HFFc6 (cell line): ENCODE measurements around the gene SMIM35. TPM values are rescaled to one million over a fixed set of nuclear protein-coding genes. Genes with fewer than 3 reads are reported as not detected.

Experiments used
- DNase-seq: peaks from one replicate; pipeline ENCODE4 v3.0.0-alpha.2; 2018
- H3K27ac Mint-ChIP-seq: 2 replicates; pipeline ENCODE4 v1.8.0; 2020; ENCODE audit warnings: mild to moderate bottlenecking, mixed read lengths
- H3K27me3 Mint-ChIP-seq: 2 replicates; pipeline ENCODE4 v1.8.0; 2021; ENCODE audit warnings: mild to moderate bottlenecking, moderate library complexity, mixed read lengths; ENCODE audit not compliant: insufficient read depth
- H3K36me3 Mint-ChIP-seq: 2 replicates; pipeline ENCODE4 v1.8.0; 2021; ENCODE audit warnings: low read depth, mixed read lengths
- H3K4me1 Mint-ChIP-seq: 2 replicates; pipeline ENCODE4 v1.8.0; 2020; ENCODE audit warnings: low read depth, mixed read lengths
- H3K4me3 Mint-ChIP-seq: 2 replicates; pipeline ENCODE4 v1.8.0; 2020; ENCODE audit warnings: mild to moderate bottlenecking, moderate library complexity, mixed read lengths
- H3K9me3 Mint-ChIP-seq: 2 replicates; pipeline ENCODE4 v1.8.0; 2020; ENCODE audit warnings: mild to moderate bottlenecking, mixed read lengths
- CTCF ChIP-seq: fragments of 200-600 bp; sonication (generic); IDR thresholded peaks from 2 replicates; pipeline ENCODE4 v1.5.0; 2021; ENCODE audit warnings: antibody characterized with exemption, mild to moderate bottlenecking
- total RNA-seq, 6 experiments: library from RNA; stranded (reverse); fragmentation: NEBNext Ultra II Directional; extraction: Animal tissue kit (Norgen Biotek cat#: 25700); gene quantifications; 2 replicates in 1 of 6; 3 replicates in 5 of 6; pipeline ENCODE4 v1.2.3, GENCODE V29; 2021

SMIM35 gene
- total RNA-seq, 6 experiments from 2014 or later, result not detected

- Mint-ChIP-seq H3K27me3 (peaks cover 26% of the 10 kb centered on the region), H3K4me1 (no peaks in the 10 kb centered on the region), H3K4me3 (no peak overlapping the region), H3K9me3 (no peaks in the 10 kb centered on the region), H3K27ac (no peak overlapping the region), H3K36me3 (no peaks in the 10 kb centered on the region)
- no peak for DNase-seq
- no peak for TF ChIP-seq CTCF
These were observed 91.3 kb downstream of the SMIM35 start for GRCh38 chr11:117995472-117995871.

DNA sequence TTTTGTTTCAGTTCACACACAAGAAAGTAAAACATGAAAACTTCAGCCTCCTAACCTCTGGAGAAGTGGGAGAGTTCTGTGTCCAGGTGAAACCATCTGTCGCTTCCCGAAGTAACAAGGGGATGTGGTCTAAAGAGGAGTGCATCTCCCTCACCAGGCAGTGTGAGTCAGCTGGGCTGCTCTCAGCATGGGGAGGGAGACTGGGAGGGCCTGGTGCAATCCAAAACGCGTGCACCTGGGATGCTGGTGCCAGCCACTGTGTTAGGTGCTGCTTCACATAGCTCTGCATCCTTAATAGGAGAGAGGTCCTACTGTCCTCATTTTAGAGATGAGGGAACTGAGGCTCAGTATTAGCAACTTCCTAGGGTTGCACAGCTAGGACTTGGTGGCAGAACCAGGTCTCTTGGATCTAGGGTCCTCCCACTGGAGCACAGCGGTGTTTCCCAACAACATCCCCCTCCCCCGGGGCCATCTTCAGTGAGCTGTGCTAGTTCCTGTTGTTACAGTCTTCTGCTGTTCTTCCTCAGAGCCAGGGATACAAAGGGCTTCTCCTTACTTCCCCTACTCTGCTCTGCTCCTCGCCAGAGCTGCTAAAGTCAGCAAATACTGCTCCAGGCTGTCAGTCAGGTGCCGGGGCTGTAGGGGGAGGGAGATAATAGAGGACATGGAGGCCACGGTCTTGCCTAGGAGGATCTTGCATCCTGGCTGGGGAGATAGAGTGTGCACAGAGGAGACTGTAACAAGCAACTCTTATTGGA, 92.6 kb downstream of the SMIM35 start:
- DNase-seq, result no peak
- H3K4me3 Mint-ChIP-seq, result no peak overlapping the region
- no peak for TF ChIP-seq CTCF
- H3K27me3 Mint-ChIP-seq, result peaks cover 32% of the 10 kb centered on the region
- no peaks in the 10 kb centered on the region for H3K36me3 Mint-ChIP-seq
- no peak overlapping the region for H3K27ac Mint-ChIP-seq
- no peaks in the 10 kb centered on the region for H3K4me1 Mint-ChIP-seq
- no peaks in the 10 kb centered on the region for H3K9me3 Mint-ChIP-seq

- H3K36me3 Mint-ChIP-seq, result no peaks in the 10 kb centered on the region
- no peak for TF ChIP-seq CTCF
- H3K9me3 Mint-ChIP-seq, result no peaks in the 10 kb centered on the region
- no peaks in the 10 kb centered on the region for H3K4me1 Mint-ChIP-seq
- no peak overlapping the region for H3K4me3 Mint-ChIP-seq
- DNase-seq, result no peak
- peaks cover 31% of the 10 kb centered on the region for H3K27me3 Mint-ChIP-seq
- H3K27ac Mint-ChIP-seq, result no peak overlapping the region
These were observed 94.1 kb downstream of the SMIM35 start for GRCh38 chr11:117992620-117993019.

DNA sequence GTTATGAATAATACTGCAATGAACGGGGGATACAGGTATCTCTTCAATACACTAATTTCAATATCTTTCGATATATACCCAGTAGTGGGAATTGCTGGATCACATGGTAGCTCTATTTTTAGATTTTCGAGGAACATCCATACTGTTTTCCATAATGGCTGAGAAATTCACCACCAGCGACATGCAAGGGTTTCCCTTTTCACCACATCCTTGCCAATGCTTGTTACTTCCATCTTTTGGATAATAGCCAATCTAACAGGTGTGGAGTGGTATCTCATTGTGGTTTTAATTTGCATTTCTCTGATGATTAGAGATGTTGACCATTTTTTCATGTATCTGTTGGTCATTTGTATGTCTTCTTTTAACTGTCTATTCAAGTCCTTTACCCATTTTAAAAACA, 94.6 kb downstream of the SMIM35 start:
- no peak for DNase-seq
- no peaks in the 10 kb centered on the region for H3K36me3 Mint-ChIP-seq
- peaks cover 35% of the 10 kb centered on the region for H3K27me3 Mint-ChIP-seq
- H3K9me3 Mint-ChIP-seq, result no peaks in the 10 kb centered on the region
- H3K4me1 Mint-ChIP-seq, result no peaks in the 10 kb centered on the region
- TF ChIP-seq CTCF, result no peak
- H3K27ac Mint-ChIP-seq, result no peak overlapping the region
- no peak overlapping the region for H3K4me3 Mint-ChIP-seq

GRCh38 chr11:117989351-117990102, 97.2 kb downstream of the SMIM35 start:
- H3K4me1 Mint-ChIP-seq, result peaks cover 4% of the 10 kb centered on the region; the same call in 1 of the 2 replicates
- H3K36me3 Mint-ChIP-seq, result no peaks in the 10 kb centered on the region
- H3K4me3 Mint-ChIP-seq, result no peak overlapping the region
- DNase-seq, result no peak
- no peaks in the 10 kb centered on the region for H3K9me3 Mint-ChIP-seq
- TF ChIP-seq CTCF, result no peak
- no peak overlapping the region for H3K27ac Mint-ChIP-seq
- peaks cover 38% of the 10 kb centered on the region for H3K27me3 Mint-ChIP-seq
